Calu3 (cell line): Measurements from ENCODE around the gene FAM118B. TPM values are rescaled to one million over a fixed set of nuclear protein-coding genes. Genes with fewer than 3 reads are reported as not detected.

Experiments used
- BruUV-seq: library from RNA; stranded (reverse); fragments of 400-500 nt; replicated peaks from 2 replicates; lab custom pipeline; 2021; lab: Mats Ljungman, UMichigan
- CTCF ChIA-PET: fragments of 300-600 bp; sonication (Branson Sonifier 250); formaldehyde crosslinking; loops from one replicate; lab custom pipeline; 2022; ENCODE audit warnings: antibody characterized with exemption; lab: Charles Lee
- DNase-seq: peaks from one replicate; pipeline ENCODE4 v3.0.0; 2022
- H3K27ac Mint-ChIP-seq: one replicate; pipeline ENCODE4 v1.8.0; 2022; ENCODE audit warnings: mixed read lengths; ENCODE audit not compliant: unreplicated experiment
- H3K27me3 Mint-ChIP-seq: one replicate; pipeline ENCODE4 v1.8.0; 2022; ENCODE audit warnings: mixed read lengths; ENCODE audit not compliant: unreplicated experiment
- H3K36me3 Mint-ChIP-seq: one replicate; pipeline ENCODE4 v1.8.0; 2022; ENCODE audit warnings: mild to moderate bottlenecking, moderate library complexity, mixed read lengths; ENCODE audit not compliant: insufficient read depth, unreplicated experiment
- H3K4me1 Mint-ChIP-seq: one replicate; pipeline ENCODE4 v1.8.0; 2022; ENCODE audit warnings: mild to moderate bottlenecking, low read depth, mixed read lengths; ENCODE audit not compliant: unreplicated experiment
- H3K4me3 Mint-ChIP-seq: one replicate; pipeline ENCODE4 v1.8.0; 2022; ENCODE audit warnings: mild to moderate bottlenecking, low read depth, moderate library complexity, mixed read lengths; ENCODE audit not compliant: unreplicated experiment
- H3K9me3 Mint-ChIP-seq: one replicate; pipeline ENCODE4 v1.8.0; 2022; ENCODE audit warnings: low read depth, mixed read lengths; ENCODE audit not compliant: unreplicated experiment
- CTCF ChIP-seq: fragments of 200-600 bp; IDR thresholded peaks from one replicate; pipeline ENCODE4 v1.8.0; 2022; ENCODE audit warnings: antibody characterized with exemption; ENCODE audit not compliant: unreplicated experiment
- intact Hi-C: fragments of 100-400 bp; cut with micrococcal nuclease; formaldehyde crosslinking; loops from one replicate; pipeline ENCODE4 v1.10.0; 2022; ENCODE audit not compliant: unreplicated experiment
- total RNA-seq: library from RNA; stranded (reverse); gene quantifications from 2 replicates; pipeline ENCODE4 v1.2.3, GENCODE V29; 2022

The FAM118B gene
- total RNA-seq, 1 experiment from 2014 or later: 15.7 TPM

- intact Hi-C loops: no loop called here
- no peaks in the 10 kb centered on the region for H3K36me3 Mint-ChIP-seq
- no peaks in the 10 kb centered on the region for H3K27me3 Mint-ChIP-seq
- no peak overlapping the region for H3K4me3 Mint-ChIP-seq
- BruUV-seq: no TSS peak
- CTCF ChIA-PET: no interaction called here
- TF ChIP-seq CTCF: no peak
- no peaks in the 10 kb centered on the region for H3K9me3 Mint-ChIP-seq
- DNase-seq: no peak
- H3K4me1 Mint-ChIP-seq: no peaks in the 10 kb centered on the region
- no peak overlapping the region for H3K27ac Mint-ChIP-seq
Measured at GRCh38 chr11:126169291-126169690, 42.3 kb upstream of the FAM118B start.

GRCh38 chr11:126172596-126173038, 39.0 kb upstream of the FAM118B start:
- no TSS peak for BruUV-seq
- intact Hi-C loops: no loop called here
- Mint-ChIP-seq H3K27ac (no peak overlapping the region), H3K4me1 (no peaks in the 10 kb centered on the region), H3K27me3 (no peaks in the 10 kb centered on the region), H3K36me3 (no peaks in the 10 kb centered on the region), H3K9me3 (no peaks in the 10 kb centered on the region), H3K4me3 (no peak overlapping the region)
- no peak for DNase-seq
- TF ChIP-seq CTCF: no peak
- CTCF ChIA-PET: no interaction called here

- no peak overlapping the region for H3K27ac Mint-ChIP-seq
- no peaks in the 10 kb centered on the region for H3K36me3 Mint-ChIP-seq
Measured at GRCh38 chr11:126173257-126173656, 38.3 kb upstream of the FAM118B start.

GRCh38 chr11:126174816-126175215, 36.8 kb upstream of the FAM118B start:
- Mint-ChIP-seq H3K27ac (no peak overlapping the region), H3K27me3 (no peaks in the 10 kb centered on the region), H3K4me3 (no peak overlapping the region), H3K4me1 (no peaks in the 10 kb centered on the region), H3K9me3 (no peaks in the 10 kb centered on the region), H3K36me3 (no peaks in the 10 kb centered on the region)
- intact Hi-C loops: no loop called here
- no peak for TF ChIP-seq CTCF
- no peak for DNase-seq
- no TSS peak for BruUV-seq
- CTCF ChIA-PET: no interaction called here

More at GRCh38 chr11:126173257-126173656, 38.3 kb upstream of the FAM118B start:
- no TSS peak for BruUV-seq
- H3K4me1 Mint-ChIP-seq: no peaks in the 10 kb centered on the region
- intact Hi-C loops: no loop called here
- H3K9me3 Mint-ChIP-seq: no peaks in the 10 kb centered on the region
- TF ChIP-seq CTCF: no peak
- CTCF ChIA-PET: no interaction called here
- no peak overlapping the region for H3K4me3 Mint-ChIP-seq
- no peaks in the 10 kb centered on the region for H3K27me3 Mint-ChIP-seq
- no peak for DNase-seq
